Measurements from ENCODE around the gene HDAC10.

GRCh38 chr22:50272044-50272802, 21.2 kb upstream of the HDAC10 start:
- TF ChIP-seq FOXP2 (optimal IDR thresholded peaks at IDR 0.05; ENCODE audit: borderline replicate concordance, extremely low read depth, extremely low read length, insufficient read depth) (no peak), SIN3A (IDR thresholded peaks at IDR 0.05; ENCODE audit: borderline replicate concordance, insufficient read depth, low read length) (no peak), POLR2AphosphoS5 (IDR thresholded peaks at IDR 0.05; ENCODE audit: low read depth, low read length) (no peak)
- TF ChIP-seq, protein P1, sequence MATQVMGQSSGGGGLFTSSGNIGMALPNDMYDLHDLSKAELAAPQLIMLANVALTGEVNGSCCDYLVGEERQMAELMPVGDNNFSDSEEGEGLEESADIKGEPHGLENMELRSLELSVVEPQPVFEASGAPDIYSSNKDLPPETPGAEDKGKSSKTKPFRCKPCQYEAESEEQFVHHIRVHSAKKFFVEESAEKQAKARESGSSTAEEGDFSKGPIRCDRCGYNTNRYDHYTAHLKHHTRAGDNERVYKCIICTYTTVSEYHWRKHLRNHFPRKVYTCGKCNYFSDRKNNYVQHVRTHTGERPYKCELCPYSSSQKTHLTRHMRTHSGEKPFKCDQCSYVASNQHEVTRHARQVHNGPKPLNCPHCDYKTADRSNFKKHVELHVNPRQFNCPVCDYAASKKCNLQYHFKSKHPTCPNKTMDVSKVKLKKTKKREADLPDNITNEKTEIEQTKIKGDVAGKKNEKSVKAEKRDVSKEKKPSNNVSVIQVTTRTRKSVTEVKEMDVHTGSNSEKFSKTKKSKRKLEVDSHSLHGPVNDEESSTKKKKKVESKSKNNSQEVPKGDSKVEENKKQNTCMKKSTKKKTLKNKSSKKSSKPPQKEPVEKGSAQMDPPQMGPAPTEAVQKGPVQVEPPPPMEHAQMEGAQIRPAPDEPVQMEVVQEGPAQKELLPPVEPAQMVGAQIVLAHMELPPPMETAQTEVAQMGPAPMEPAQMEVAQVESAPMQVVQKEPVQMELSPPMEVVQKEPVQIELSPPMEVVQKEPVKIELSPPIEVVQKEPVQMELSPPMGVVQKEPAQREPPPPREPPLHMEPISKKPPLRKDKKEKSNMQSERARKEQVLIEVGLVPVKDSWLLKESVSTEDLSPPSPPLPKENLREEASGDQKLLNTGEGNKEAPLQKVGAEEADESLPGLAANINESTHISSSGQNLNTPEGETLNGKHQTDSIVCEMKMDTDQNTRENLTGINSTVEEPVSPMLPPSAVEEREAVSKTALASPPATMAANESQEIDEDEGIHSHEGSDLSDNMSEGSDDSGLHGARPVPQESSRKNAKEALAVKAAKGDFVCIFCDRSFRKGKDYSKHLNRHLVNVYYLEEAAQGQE (IDR thresholded peaks at IDR 0.05; ENCODE audit: insufficient read depth in 1 of 2, low read depth in 2 of 2, low read length in 2 of 2), result no peak
